Gastroesophageal sphincter (tissue), 3 donors: ENCODE results near the gene ARPC5L.

Experiments
- CTCF ChIP-seq, 4 experiments: fragments of 200-600 bp in 2 of 4; fragments of 450-650 bp in 2 of 4; sonication (generic) in 1 of 4; IDR thresholded peaks; one replicate each; pipeline ENCODE4 v1.5.1; 2017 to 2019; ENCODE audit warnings: antibody characterized with exemption in 4 of 4, mild to moderate bottlenecking in 2 of 4, moderate library complexity in 2 of 4
- POLR2A ChIP-seq, 2 donors: fragments of 450-650 bp; IDR thresholded peaks; one replicate each; pipeline ENCODE4 v1.6.1; 2017; ENCODE audit warnings: antibody characterized with exemption in 2 of 2, mild to moderate bottlenecking in 2 of 2, moderate library complexity in 1 of 2

DNA sequence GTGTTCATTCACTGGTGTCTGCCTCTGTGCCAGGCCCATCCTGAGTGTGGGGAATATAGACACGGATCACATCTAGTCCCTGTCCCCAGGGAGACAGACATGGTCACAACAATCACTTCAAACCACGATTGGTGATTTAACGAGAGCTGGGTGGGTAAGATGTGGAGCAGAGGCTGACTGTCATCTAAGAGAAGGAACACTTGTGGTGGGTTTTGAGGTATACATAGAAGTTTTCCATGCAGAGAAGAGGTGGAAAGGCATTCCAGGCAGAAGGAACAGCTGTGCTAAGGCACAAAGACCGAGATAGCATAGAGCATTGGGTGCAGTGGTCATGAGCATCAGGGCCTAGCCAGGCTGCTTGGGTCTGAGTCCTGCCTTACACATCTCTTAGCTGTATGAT is 31.3 kb upstream of the ARPC5L start:
- TF ChIP-seq CTCF (IDR thresholded peaks at IDR 0.05) (no peak), POLR2A (IDR thresholded peaks at IDR 0.05) (no peak)
